ENCODE measurements around the gene MIR17HG. TPM values are rescaled to one million over a fixed set of nuclear protein-coding genes. Genes with fewer than 3 reads are reported as not detected.

MIR17HG gene
- total RNA-seq, 1 experiment from 2014 or later = 8.1 TPM

DNA sequence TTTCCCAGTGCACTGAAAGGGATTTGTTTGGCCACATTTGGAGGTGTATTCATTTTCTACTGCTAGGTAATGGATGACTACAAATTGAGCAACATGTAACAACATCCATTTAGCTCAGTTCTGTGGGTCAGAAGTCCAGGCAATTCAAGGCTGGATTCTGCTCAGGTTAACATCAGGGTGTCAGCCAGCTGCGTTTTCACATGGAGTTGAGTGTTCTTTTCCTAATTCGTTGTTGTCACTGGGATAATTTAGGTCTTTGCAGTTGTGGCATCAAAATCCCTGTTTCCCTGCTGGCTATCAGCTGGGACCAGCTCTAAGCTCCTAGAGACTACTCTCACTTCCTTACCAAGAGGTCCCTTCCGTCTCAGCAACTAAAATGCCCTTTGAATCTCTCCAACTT is 25.4 kb downstream of the MIR17HG start:
- CTCF ChIA-PET = interaction anchor here (0.7 to 6.4 kb wide), 5 partner anchors 24 to 424 kb away, joined by 3 to 66 read pairs (median 4); no protein-coding TSS in a partner anchor
- POLR2A ChIA-PET = no interaction called here
- BruUV-seq (replicated peaks) = no TSS peak
- Mint-ChIP-seq H3K4me1 (ENCODE audit: insufficient read depth, unreplicated experiment) (peaks cover 4% of the 10 kb centered on the region), H3K27ac (ENCODE audit: low read depth, unreplicated experiment) (no peak overlapping the region), H3K4me3 (ENCODE audit: unreplicated experiment) (no peak overlapping the region), H3K27me3 (ENCODE audit: insufficient read depth, unreplicated experiment) (no peaks in the 10 kb centered on the region), H3K9me3 (ENCODE audit: unreplicated experiment) (no peaks in the 10 kb centered on the region), H3K36me3 (ENCODE audit: insufficient read depth, unreplicated experiment) (no peaks in the 10 kb centered on the region)
- no peak for DNase-seq (ENCODE audit: unreplicated experiment)
- TF ChIP-seq, protein P1, sequence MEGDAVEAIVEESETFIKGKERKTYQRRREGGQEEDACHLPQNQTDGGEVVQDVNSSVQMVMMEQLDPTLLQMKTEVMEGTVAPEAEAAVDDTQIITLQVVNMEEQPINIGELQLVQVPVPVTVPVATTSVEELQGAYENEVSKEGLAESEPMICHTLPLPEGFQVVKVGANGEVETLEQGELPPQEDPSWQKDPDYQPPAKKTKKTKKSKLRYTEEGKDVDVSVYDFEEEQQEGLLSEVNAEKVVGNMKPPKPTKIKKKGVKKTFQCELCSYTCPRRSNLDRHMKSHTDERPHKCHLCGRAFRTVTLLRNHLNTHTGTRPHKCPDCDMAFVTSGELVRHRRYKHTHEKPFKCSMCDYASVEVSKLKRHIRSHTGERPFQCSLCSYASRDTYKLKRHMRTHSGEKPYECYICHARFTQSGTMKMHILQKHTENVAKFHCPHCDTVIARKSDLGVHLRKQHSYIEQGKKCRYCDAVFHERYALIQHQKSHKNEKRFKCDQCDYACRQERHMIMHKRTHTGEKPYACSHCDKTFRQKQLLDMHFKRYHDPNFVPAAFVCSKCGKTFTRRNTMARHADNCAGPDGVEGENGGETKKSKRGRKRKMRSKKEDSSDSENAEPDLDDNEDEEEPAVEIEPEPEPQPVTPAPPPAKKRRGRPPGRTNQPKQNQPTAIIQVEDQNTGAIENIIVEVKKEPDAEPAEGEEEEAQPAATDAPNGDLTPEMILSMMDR (IDR thresholded peaks at IDR 0.05; ENCODE audit: unreplicated experiment) = no peak
- intact Hi-C loops (cut with micrococcal nuclease) = no loop called here

DNA sequence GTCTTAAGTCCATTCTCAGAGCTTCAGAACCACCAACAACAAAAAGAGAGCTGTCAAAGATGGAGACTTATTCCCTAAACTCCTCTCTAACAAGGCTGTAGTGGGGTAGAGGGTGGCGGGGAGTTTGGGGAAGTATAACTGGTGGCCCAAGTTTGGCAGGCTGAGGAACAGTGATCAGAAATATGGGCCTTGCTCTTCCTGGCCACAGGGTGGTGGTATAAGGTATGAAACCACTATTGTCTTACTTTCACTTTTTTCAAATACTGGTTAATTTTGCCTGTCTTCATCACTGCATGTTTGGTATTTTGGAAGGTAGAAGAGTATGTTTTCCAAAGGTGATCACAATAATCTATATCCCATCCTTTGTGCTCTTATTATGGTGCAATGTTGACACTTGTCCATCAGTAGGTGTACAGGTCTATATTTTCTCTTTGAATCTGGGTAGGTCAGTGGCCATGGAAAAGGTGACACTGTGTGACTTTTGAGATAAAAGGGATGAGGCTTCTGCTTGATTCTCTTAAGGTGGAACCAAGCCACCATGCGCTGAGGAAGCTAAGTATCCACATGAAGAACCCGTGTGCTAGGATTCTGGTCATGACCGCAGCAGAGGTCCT is 27.7 kb downstream of the MIR17HG start:
- no peaks in the 10 kb centered on the region for H3K9me3 Mint-ChIP-seq (ENCODE audit: unreplicated experiment)
- H3K27ac Mint-ChIP-seq (ENCODE audit: low read depth, unreplicated experiment) = no peak overlapping the region
- TF ChIP-seq, protein P1 (IDR thresholded peaks at IDR 0.05; ENCODE audit: unreplicated experiment) = peak; percentile 46
- ChIA-PET CTCF (interaction anchor here (0.6 to 6.4 kb wide), 17 partner anchors 10 to 406 kb away, joined by 3 to 66 read pairs (median 3); no protein-coding TSS in a partner anchor), POLR2A (no interaction called here)
- H3K4me3 Mint-ChIP-seq (ENCODE audit: unreplicated experiment) = no peak overlapping the region
- peak; percentile 33 for DNase-seq (ENCODE audit: unreplicated experiment)
- no peaks in the 10 kb centered on the region for H3K36me3 Mint-ChIP-seq (ENCODE audit: insufficient read depth, unreplicated experiment)
- intact Hi-C loops (cut with micrococcal nuclease) = loop anchor here (1.0 kb wide), 1 partner anchor 347 kb away; no protein-coding TSS in a partner anchor
- no peaks in the 10 kb centered on the region for H3K27me3 Mint-ChIP-seq (ENCODE audit: insufficient read depth, unreplicated experiment)
- H3K4me1 Mint-ChIP-seq (ENCODE audit: insufficient read depth, unreplicated experiment) = no peaks in the 10 kb centered on the region
- no TSS peak for BruUV-seq (replicated peaks)

DNA sequence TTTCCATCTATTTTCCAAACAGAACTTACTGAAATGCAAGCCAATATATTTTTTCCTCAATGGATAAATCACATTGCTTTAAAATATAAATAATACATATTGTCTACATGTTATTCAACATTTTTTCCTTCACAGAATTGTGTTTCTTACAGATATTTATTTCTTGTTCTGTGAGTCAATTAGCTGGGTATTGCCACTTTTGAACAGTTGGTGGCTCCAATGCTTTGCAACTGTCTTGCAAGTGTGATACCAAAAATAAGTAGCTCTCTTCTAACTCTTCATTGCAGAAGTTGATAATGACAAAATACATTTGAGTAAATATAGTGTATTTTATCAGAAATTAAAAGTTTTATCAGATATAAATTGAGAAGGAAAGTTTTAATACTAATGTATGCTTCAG is 33.9 kb downstream of the MIR17HG start:
- CTCF ChIA-PET = interaction anchor here (0.6 to 5.8 kb wide), 13 partner anchors 8 to 1062 kb away, joined by 3 to 102 read pairs (median 4); no protein-coding TSS in a partner anchor
- no peaks in the 10 kb centered on the region for H3K36me3 Mint-ChIP-seq (ENCODE audit: insufficient read depth, unreplicated experiment)
- intact Hi-C loops (cut with micrococcal nuclease) = loop anchor here (1.0 to 5.0 kb wide), 2 partner anchors 341 to 401 kb away; no protein-coding TSS in a partner anchor
- TF ChIP-seq, protein P1 (IDR thresholded peaks at IDR 0.05; ENCODE audit: unreplicated experiment) = peak; percentile 47
- H3K27me3 Mint-ChIP-seq (ENCODE audit: insufficient read depth, unreplicated experiment) = peaks cover 34% of the 10 kb centered on the region
- no peak for DNase-seq (ENCODE audit: unreplicated experiment)
- no peak overlapping the region for H3K27ac Mint-ChIP-seq (ENCODE audit: low read depth, unreplicated experiment)
- POLR2A ChIA-PET = interaction anchor here (0.6 to 1.0 kb wide), 2 partner anchors 340 to 346 kb away, joined by 3 read pairs; no protein-coding TSS in a partner anchor
- H3K9me3 Mint-ChIP-seq (ENCODE audit: unreplicated experiment) = no peaks in the 10 kb centered on the region
- BruUV-seq (replicated peaks) = no TSS peak
- no peak overlapping the region for H3K4me3 Mint-ChIP-seq (ENCODE audit: unreplicated experiment)
- H3K4me1 Mint-ChIP-seq (ENCODE audit: insufficient read depth, unreplicated experiment) = no peaks in the 10 kb centered on the region

DNA sequence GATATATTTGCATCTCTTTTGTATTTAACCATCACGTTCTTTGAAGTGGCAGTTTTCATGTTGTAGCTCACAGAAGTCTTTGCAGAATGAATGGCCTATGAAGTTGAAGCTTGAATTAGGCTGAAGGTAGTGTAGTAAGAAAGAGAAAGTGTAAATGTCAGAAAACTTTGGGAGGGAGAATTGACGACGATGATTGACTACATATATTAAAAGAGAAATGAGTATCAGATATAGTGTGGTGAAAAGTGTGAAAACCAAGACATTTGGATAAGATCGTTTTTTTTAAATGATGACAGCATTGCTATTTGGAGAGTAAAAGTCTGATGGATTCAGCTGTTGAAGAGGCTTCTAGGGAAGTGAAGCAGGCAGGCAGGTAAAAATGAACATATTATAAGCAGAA is 36.3 kb downstream of the MIR17HG start:
- ChIA-PET POLR2A (no interaction called here), CTCF (interaction anchor here (0.6 to 5.8 kb wide), 3 partner anchors 27 to 398 kb away, joined by 3 to 102 read pairs (median 4); no protein-coding TSS in a partner anchor)
- Mint-ChIP-seq H3K27ac (ENCODE audit: low read depth, unreplicated experiment) (no peak overlapping the region), H3K9me3 (ENCODE audit: unreplicated experiment) (no peaks in the 10 kb centered on the region), H3K4me3 (ENCODE audit: unreplicated experiment) (no peak overlapping the region), H3K4me1 (ENCODE audit: insufficient read depth, unreplicated experiment) (no peaks in the 10 kb centered on the region), H3K27me3 (ENCODE audit: insufficient read depth, unreplicated experiment) (peaks cover 59% of the 10 kb centered on the region), H3K36me3 (ENCODE audit: insufficient read depth, unreplicated experiment) (no peaks in the 10 kb centered on the region)
- intact Hi-C loops (cut with micrococcal nuclease) = loop anchor here (5.0 kb wide), 1 partner anchor 398 kb away; no protein-coding TSS in a partner anchor
- TF ChIP-seq, protein P1 (IDR thresholded peaks at IDR 0.05; ENCODE audit: unreplicated experiment) = no peak
- BruUV-seq (replicated peaks) = no TSS peak
- DNase-seq (ENCODE audit: unreplicated experiment) = no peak

Measured in MCF 10A (cell line).